ENCODE results near the gene GNB1L. TPM values are rescaled to one million over a fixed set of nuclear protein-coding genes. Genes with fewer than 3 reads are reported as not detected.

Gene GNB1L
- total RNA-seq, 4 donors from 2014 or later, result 0.59 to 12.2 (median 3.1) TPM

GRCh38 chr22:19879992-19880785 lies 25.5 kb upstream of the GNB1L start:
- Histone ChIP-seq H3K4me3 (no peak overlapping the region), H3K9me3 (no peaks in the 10 kb centered on the region), H3K27me3 (no peaks in the 10 kb centered on the region), H3K36me3 (no peaks in the 10 kb centered on the region), H3K27ac (no peak overlapping the region), H3K4me1 (peaks cover 0 to 16% of the 10 kb centered on the region in 2 donors)
- peak; percentile 12 for DNase-seq
- intact Hi-C loops (cut with DNase I; ENCODE audit: low total_unique reads), result no loop called here
- TF ChIP-seq CTCF (IDR thresholded peaks at IDR 0.05) (no peak), POLR2A (IDR thresholded peaks at IDR 0.05) (no peak)

- Histone ChIP-seq H3K27me3 (no peaks in the 10 kb centered on the region), H3K9me3 (no peaks in the 10 kb centered on the region), H3K27ac (no peak overlapping the region), H3K4me1 (peaks cover 0 to 16% of the 10 kb centered on the region in 2 donors), H3K4me3 (no peak overlapping the region), H3K36me3 (no peaks in the 10 kb centered on the region)
- TF ChIP-seq POLR2A (IDR thresholded peaks at IDR 0.05) (no peak), CTCF (IDR thresholded peaks at IDR 0.05) (no peak)
- intact Hi-C loops (cut with DNase I; ENCODE audit: low total_unique reads), result no loop called here
- peak in 1 of 2 donors; percentile 11 for DNase-seq
Measured at GRCh38 chr22:19879643-19879991, 24.9 kb upstream of the GNB1L start.

GRCh38 chr22:19879246-19879570 lies 24.5 kb upstream of the GNB1L start:
- no peak for TF ChIP-seq POLR2A (IDR thresholded peaks at IDR 0.05)
- no peak for TF ChIP-seq CTCF (IDR thresholded peaks at IDR 0.05)

GRCh38 chr22:19878461-19879245 lies 24.0 kb upstream of the GNB1L start:
- DNase-seq, result peak; percentile 10 to 12
- Histone ChIP-seq H3K9me3 (no peaks in the 10 kb centered on the region), H3K4me1 (peaks cover 0 to 16% of the 10 kb centered on the region in 2 donors), H3K27ac (no peak overlapping the region), H3K36me3 (no peaks in the 10 kb centered on the region), H3K4me3 (no peak overlapping the region), H3K27me3 (no peaks in the 10 kb centered on the region)
- intact Hi-C loops (cut with DNase I; ENCODE audit: low total_unique reads), result no loop called here
- no peak for TF ChIP-seq POLR2A (IDR thresholded peaks at IDR 0.05)
- no peak for TF ChIP-seq CTCF (IDR thresholded peaks at IDR 0.05)

More at GRCh38 chr22:19879246-19879570, 24.5 kb upstream of the GNB1L start:
- H3K36me3 ChIP-seq, result no peaks in the 10 kb centered on the region
- H3K4me1 ChIP-seq, result peaks cover 0 to 16% of the 10 kb centered on the region in 2 donors
- H3K9me3 ChIP-seq, result no peaks in the 10 kb centered on the region
- intact Hi-C loops (cut with DNase I; ENCODE audit: low total_unique reads), result no loop called here
- H3K27ac ChIP-seq, result no peak overlapping the region
- no peak overlapping the region for H3K4me3 ChIP-seq
- DNase-seq, result peak in 1 of 2 donors; percentile 8
- H3K27me3 ChIP-seq, result no peaks in the 10 kb centered on the region
